HepG2 (cell line): ENCODE measurements around the gene MYO10. TPM values are rescaled to one million over a fixed set of nuclear protein-coding genes. Genes with fewer than 3 reads are reported as not detected.

Source experiments
- ATAC-seq: fragments of 200-7000 bp; cut with Tn5 transposase; 3 replicates; pipeline ENCODE4 v1.9.1; 2020; ENCODE audit warnings: mild to moderate bottlenecking, moderate library complexity
- BruUV-seq: library from RNA; stranded (reverse); fragments of 400-500 nt; replicated peaks from 2 replicates; lab custom pipeline; 2021; lab: Mats Ljungman, UMichigan
- CTCF ChIA-PET: fragments of 300-600 bp; formaldehyde crosslinking; extraction: SDS; loops from one replicate; lab custom pipeline; 2021; ENCODE audit warnings: low total read pairs, inconsistent platforms, low intra/inter-chr PET ratio; lab: Yijun Ruan, JAX
- POLR2A ChIA-PET: fragments of 350-600 bp; sonication (Branson Sonifier 250); formaldehyde crosslinking; loops from one replicate; lab custom pipeline; 2020; ENCODE audit warnings: antibody characterized with exemption, inconsistent platforms; lab: Yijun Ruan, JAX
- DNase-seq: peaks from one replicate; pipeline ENCODE4 v3.0.0-alpha.2; 2015; ENCODE audit warnings: low spot score
- FAIRE-seq: peaks from 3 replicates; lab custom pipeline; 2011; peaks lifted over from hg19 to GRCh38; lab: Jason Lieb, UNC
- H2AFZ ChIP-seq: one replicate; pipeline ENCODE4 v1.6.1; 2011; ENCODE audit warnings: low read length, inconsistent platforms
- H3K27ac ChIP-seq: fragments of 300-600 bp; 3 replicates; pipeline ENCODE4 v1.8.0; 2011; ENCODE audit warnings: mixed run types, mild to moderate bottlenecking, mixed read lengths, low read length, inconsistent platforms; ENCODE audit not compliant: insufficient read depth; ENCODE audit errors: extremely low read length
- H3K27me3 ChIP-seq, 2 experiments: fragments of 200-600 bp in 1 of 2; 2 replicates in 1 of 2; 3 replicates in 1 of 2; pipeline versions ENCODE4 v1.6.0 to v1.8.0; 2011; ENCODE audit warnings: low read length in 2 of 2, mild to moderate bottlenecking in 2 of 2, moderate library complexity in 2 of 2, inconsistent platforms in 1 of 2; ENCODE audit not compliant: insufficient read depth in 2 of 2, control insufficient read depth in 1 of 2
- H3K36me3 ChIP-seq, 2 experiments: fragments of 200-600 bp in 1 of 2; replicated peaks in 1 of 2; 2 replicates in 1 of 2; 3 replicates in 1 of 2; pipeline versions ENCODE4 v1.5.1 to v1.8.0; 2011; ENCODE audit warnings: low read length in 2 of 2, inconsistent platforms in 1 of 2; ENCODE audit not compliant: insufficient read depth in 2 of 2, control insufficient read depth in 1 of 2
- H3K4me1 ChIP-seq: 2 replicates; pipeline ENCODE4 v1.5.1; 2012; ENCODE audit warnings: low read length, inconsistent platforms; ENCODE audit not compliant: insufficient read depth
- H3K4me2 ChIP-seq: 2 replicates; pipeline ENCODE4 v1.6.0; 2011; ENCODE audit warnings: low read depth, low read length, inconsistent platforms
- H3K4me3 ChIP-seq, 3 experiments: fragments of 200-600 bp in 1 of 3; sonication (generic), shearing (Covaris generic) in 1 of 3; replicated peaks in 1 of 3; 2 replicates each; pipeline ENCODE4 v1.5.1; 2011 to 2016; ENCODE audit warnings: low read length in 3 of 3, inconsistent platforms in 2 of 3, low read depth in 2 of 3, mild to moderate bottlenecking in 2 of 3, control low read depth in 1 of 3, mixed read lengths in 1 of 3; ENCODE audit not compliant: insufficient read depth in 1 of 3
- H3K79me2 ChIP-seq: one replicate; pipeline ENCODE4 v1.6.1; 2011; ENCODE audit warnings: low read length, inconsistent platforms; ENCODE audit not compliant: insufficient read depth
- H3K9ac ChIP-seq: 2 replicates; pipeline ENCODE4 v1.6.0; 2011; ENCODE audit warnings: mild to moderate bottlenecking, low read depth, low read length, inconsistent platforms; ENCODE audit not compliant: insufficient read depth
- H3K9me3 ChIP-seq: 2 replicates; pipeline ENCODE4 v1.5.1; 2012; ENCODE audit warnings: mild to moderate bottlenecking, low read length
- H4K20me1 ChIP-seq: 2 replicates; pipeline ENCODE4 v1.6.0; 2011; ENCODE audit warnings: inconsistent platforms, mild to moderate bottlenecking, low read length, moderate library complexity; ENCODE audit not compliant: insufficient read depth
- ADNP ChIP-seq: sonication (generic); formaldehyde crosslinking; IDR thresholded peaks from 2 replicates; pipeline ENCODE4 v1.4.0; 2020; ENCODE audit warnings: missing genetic modification reagents
- ARID5B ChIP-seq: IDR thresholded peaks from 2 replicates; pipeline ENCODE4 v1.4.0; 2020; ENCODE audit warnings: mild to moderate bottlenecking, missing genetic modification reagents
- BORCS8-MEF2B ChIP-seq: sonication (generic); formaldehyde crosslinking; IDR thresholded peaks from 2 replicates; pipeline ENCODE4 v1.8.0; 2022; ENCODE audit warnings: mild to moderate bottlenecking, missing genetic modification reagents
- CCAR2 ChIP-seq: fragments of 200-400 bp; formaldehyde crosslinking; optimal IDR thresholded peaks from 2 replicates; pipeline ENCODE3; 2018; ENCODE audit warnings: low read depth, mild to moderate bottlenecking, low read length, moderate library complexity
- EP300 ChIP-seq, 3 experiments: sonication (generic) in 1 of 3; formaldehyde crosslinking in 1 of 3; IDR thresholded peaks; 2 replicates each; pipeline versions ENCODE4 v1.5.1 to v1.6.1; 2011 to 2020; ENCODE audit warnings: low read depth in 2 of 3, low read length in 2 of 3, borderline replicate concordance in 1 of 3, improper control_type of control experiment in 1 of 3, mild to moderate bottlenecking in 1 of 3, missing genetic modification reagents in 1 of 3, moderate library complexity in 1 of 3
- HNF4G ChIP-seq, 2 experiments: sonication (generic) in 1 of 2; formaldehyde crosslinking in 1 of 2; IDR thresholded peaks; 2 replicates each; pipeline versions ENCODE4 v1.4.0 to v1.6.1; 2011 to 2020; ENCODE audit warnings: borderline replicate concordance in 2 of 2, low read depth in 2 of 2, mild to moderate bottlenecking in 2 of 2, low read length in 1 of 2, missing genetic modification reagents in 1 of 2, moderate library complexity in 1 of 2
- MTF1 ChIP-seq: sonication (generic); formaldehyde crosslinking; IDR thresholded peaks from 2 replicates; pipeline ENCODE4 v1.5.0; 2020; ENCODE audit warnings: missing genetic modification reagents
- MZF1 ChIP-seq: sonication (generic); formaldehyde crosslinking; IDR thresholded peaks from 2 replicates; pipeline ENCODE4 v1.8.1; 2023; ENCODE audit warnings: mild to moderate bottlenecking, missing genetic modification reagents, borderline replicate concordance
- NRL ChIP-seq: sonication (generic); formaldehyde crosslinking; IDR thresholded peaks from 2 replicates; pipeline ENCODE4 v1.5.0; 2020; ENCODE audit warnings: missing genetic modification reagents, mild to moderate bottlenecking, moderate library complexity, borderline replicate concordance
- PTBP1 ChIP-seq: fragments of 200-400 bp; formaldehyde crosslinking; IDR thresholded peaks from 2 replicates; pipeline ENCODE4 v1.6.1; 2018; ENCODE audit warnings: low read length, low read depth; ENCODE audit not compliant: poor library complexity, severe bottlenecking
- TOPORS ChIP-seq: sonication (generic); formaldehyde crosslinking; IDR thresholded peaks from 2 replicates; pipeline ENCODE4 v1.8.0; 2023; ENCODE audit warnings: mild to moderate bottlenecking, missing genetic modification reagents
- WGBS: methylation state at CpG from one replicate; pipeline ENCODE4 v1.1.6; 2017; ENCODE audit warnings: low lambda C conversion rate; 5-methylcytosine and 5-hydroxymethylcytosine counted together
- in situ Hi-C: cut with HindIII; loops from 2 replicates; pipeline ENCODE4 v1.10.0; 2017; ENCODE audit warnings: low pct_unique_long_range_greater_than_20kb; ENCODE audit not compliant: extremely low pct_ligation_motif_present
- intact Hi-C: fragments of 100-400 bp; cut with micrococcal nuclease; formaldehyde crosslinking; loops from one replicate; pipeline ENCODE4 v1.10.0; 2022; ENCODE audit not compliant: unreplicated experiment
- polyA plus RNA-seq, 8 experiments: library from polyadenylated mRNA; depleted of rRNA in 3 of 8; stranded (reverse) in 7 of 8; unstranded in 1 of 8; fragments of >200 nt; fragmentation: Illumina TruSeq in 4 of 8; extraction: Trizol in 4 of 8; gene quantifications; 2 replicates each; pipeline versions ENCODE4 v1.2.1 to v1.2.3, GENCODE V29; 2011 to 2016; ENCODE audit warnings: low read depth in 4 of 8, missing spikeins in 1 of 8, mixed read lengths in 1 of 8; ENCODE audit not compliant: insufficient read depth in 1 of 8
- total RNA-seq, 5 experiments: library from RNA; depleted of rRNA; stranded (reverse); fragments of >200 nt; fragmentation: Illumina TruSeq; extraction: Trizol; gene quantifications; 2 replicates each; pipeline ENCODE4 v1.2.3, GENCODE V29; 2016; ENCODE audit warnings: low read depth in 1 of 5
- TF ChIP-seq, protein P1 (sequence below): sonication (generic); formaldehyde crosslinking; IDR thresholded peaks from 2 replicates; pipeline ENCODE4 v1.8.1; 2023; ENCODE audit warnings: mild to moderate bottlenecking, inconsistent platforms, moderate library complexity, missing genetic modification reagents, borderline replicate concordance
- TF ChIP-seq, protein P2 (sequence below): sonication (generic); formaldehyde crosslinking; IDR thresholded peaks from 2 replicates; pipeline ENCODE4 v1.5.0; 2020; ENCODE audit warnings: missing genetic modification reagents

The MYO10 gene
- total and polyA plus RNA-seq, 2 of the 13 experiments (the other 11 are each of a cell fraction or from before 2014, with no cell fraction given), result 4.5 to 14.0 TPM

GRCh38 chr5:16707869-16708192 lies 228.3 kb downstream of the MYO10 start:
- H3K4me1 ChIP-seq, result peaks cover 7% of the 10 kb centered on the region; the same call in 1 of the 2 replicates
- no peak overlapping the region for H3K9ac ChIP-seq
- H2AFZ ChIP-seq, result no peak overlapping the region
- H4K20me1 ChIP-seq, result no peaks in the 10 kb centered on the region
- H3K27ac ChIP-seq, result no peak overlapping the region
- no peaks in the 10 kb centered on the region for H3K27me3 ChIP-seq
- intact Hi-C loops, result no loop called here
- H3K36me3 ChIP-seq, result peaks cover 19 to 63% of the 10 kb centered on the region in 2 experiments; a peak in 4 of 5 replicates
- ChIA-PET POLR2A (no interaction called here), CTCF (no interaction called here)
- H3K79me2 ChIP-seq, result peaks cover 4% of the 10 kb centered on the region
- in situ Hi-C loops, result no loop called here
- H3K9me3 ChIP-seq, result no peaks in the 10 kb centered on the region
- 100% methylated on average over 3 of the region's 3 CpGs for WGBS
- TF ChIP-seq MZF1, result no peak
- TF ChIP-seq, protein P1, sequence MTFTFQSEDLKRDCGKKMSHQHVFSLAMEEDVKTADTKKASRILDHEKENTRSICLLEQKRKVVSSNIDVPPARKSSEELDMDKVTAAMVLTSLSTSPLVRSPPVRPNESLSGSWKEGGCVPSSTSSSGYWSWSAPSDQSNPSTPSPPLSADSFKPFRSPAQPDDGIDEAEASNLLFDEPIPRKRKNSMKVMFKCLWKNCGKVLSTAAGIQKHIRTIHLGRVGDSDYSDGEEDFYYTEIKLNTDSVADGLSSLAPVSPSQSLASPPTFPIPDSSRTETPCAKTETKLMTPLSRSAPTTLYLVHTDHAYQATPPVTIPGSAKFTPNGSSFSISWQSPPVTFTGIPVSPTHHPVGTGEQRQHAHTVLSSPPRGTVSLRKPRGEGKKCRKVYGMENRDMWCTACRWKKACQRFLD, result no peak
- no peak for TF ChIP-seq CCAR2
- TF ChIP-seq PTBP1, result no peak
- TF ChIP-seq MTF1 (CRISPR knock-in tag), result no peak
- no peak for TF ChIP-seq BORCS8-MEF2B (CRISPR knock-in tag)
- TF ChIP-seq ADNP (CRISPR knock-in tag), result no peak
- no peak for TF ChIP-seq ARID5B (CRISPR knock-in tag)
- TF ChIP-seq NRL (CRISPR knock-in tag), result no peak
- TF ChIP-seq EP300 (IDR thresholded peaks at IDR 0.05; ENCODE audit: low read depth in 2 of 2, low read length in 2 of 2), result no peak
- TF ChIP-seq EP300 (CRISPR knock-in tag; IDR thresholded peaks at IDR 0.05; ENCODE audit: borderline replicate concordance), result no peak
- TF ChIP-seq, protein P2, sequence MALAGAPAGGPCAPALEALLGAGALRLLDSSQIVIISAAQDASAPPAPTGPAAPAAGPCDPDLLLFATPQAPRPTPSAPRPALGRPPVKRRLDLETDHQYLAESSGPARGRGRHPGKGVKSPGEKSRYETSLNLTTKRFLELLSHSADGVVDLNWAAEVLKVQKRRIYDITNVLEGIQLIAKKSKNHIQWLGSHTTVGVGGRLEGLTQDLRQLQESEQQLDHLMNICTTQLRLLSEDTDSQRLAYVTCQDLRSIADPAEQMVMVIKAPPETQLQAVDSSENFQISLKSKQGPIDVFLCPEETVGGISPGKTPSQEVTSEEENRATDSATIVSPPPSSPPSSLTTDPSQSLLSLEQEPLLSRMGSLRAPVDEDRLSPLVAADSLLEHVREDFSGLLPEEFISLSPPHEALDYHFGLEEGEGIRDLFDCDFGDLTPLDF, result no peak
- no peak for TF ChIP-seq HNF4G (IDR thresholded peaks at IDR 0.05; ENCODE audit: borderline replicate concordance, low read depth, low read length)
- no peak for TF ChIP-seq HNF4G (CRISPR knock-in tag; IDR thresholded peaks at IDR 0.05; ENCODE audit: borderline replicate concordance, low read depth)
- no peak for TF ChIP-seq TOPORS (CRISPR knock-in tag)
- H3K4me2 ChIP-seq, result no peak overlapping the region
- BruUV-seq, result TSS peak; percentile 23
- no peak overlapping the region for H3K4me3 ChIP-seq
- ATAC-seq, result no peak
- no peak for FAIRE-seq
- no peak for DNase-seq
